Thyroid gland (tissue), 4 donors: ENCODE results near the gene RBL2. TPM values are rescaled to one million over a fixed set of nuclear protein-coding genes. Genes with fewer than 3 reads are reported as not detected.
A peak's percentile ranks its signal among the peaks of the same experiment; 100 is the strongest.

Experiments
- DNase-seq, 2 donors: peaks; one replicate each; pipeline ENCODE4 v3.0.0-alpha.2; 2019
- H3K27ac ChIP-seq, 3 donors: fragments of 200-600 bp; sonication (generic); 1 replicate in 2 of 3; 2 replicates in 1 of 3; pipeline ENCODE4 v1.5.1; 2016 to 2019; ENCODE audit warnings: mild to moderate bottlenecking in 1 of 3, moderate library complexity in 1 of 3
- H3K27me3 ChIP-seq: fragments of 200-600 bp; sonication (generic); one replicate; pipeline ENCODE4 v1.5.1; 2019
- H3K36me3 ChIP-seq, 2 donors: fragments of 200-600 bp; sonication (generic); one replicate each; pipeline ENCODE4 v1.5.1; 2016 to 2019
- H3K4me1 ChIP-seq, 2 donors: fragments of 200-600 bp; sonication (generic); one replicate each; pipeline ENCODE4 v1.5.1; 2017 to 2019
- H3K4me3 ChIP-seq, 3 donors: fragments of 200-600 bp; sonication (generic); replicated peaks in 1 of 3; 1 replicate in 2 of 3; 2 replicates in 1 of 3; pipeline ENCODE4 v1.5.1; 2016; ENCODE audit warnings: mild to moderate bottlenecking in 1 of 3
- H3K9me3 ChIP-seq: fragments of 200-600 bp; sonication (generic); one replicate; pipeline ENCODE4 v1.5.1; 2017
- CTCF ChIP-seq, 6 experiments: fragments of 200-600 bp in 3 of 6; fragments of 450-650 bp in 3 of 6; sonication (generic) in 3 of 6; IDR thresholded peaks; one replicate each; pipeline ENCODE4 v1.5.1; 2016 to 2019; ENCODE audit warnings: antibody characterized with exemption in 6 of 6, mild to moderate bottlenecking in 2 of 6, inconsistent platforms in 1 of 6, moderate library complexity in 1 of 6
- POLR2A ChIP-seq, 2 donors: fragments of 450-650 bp; IDR thresholded peaks; one replicate each; pipeline ENCODE4 v1.6.1; 2017; ENCODE audit warnings: antibody characterized with exemption in 2 of 2, mild to moderate bottlenecking in 2 of 2, moderate library complexity in 1 of 2
- WGBS, 2 donors: methylation state at CpG; one replicate each; pipeline ENCODE4 v1.1.5; 2017; 5-methylcytosine and 5-hydroxymethylcytosine counted together
- intact Hi-C: fragments of 100-400 bp; cut with DNase I; formaldehyde crosslinking; loops from one replicate; pipeline ENCODE4 v1.15.1; 2023
- total RNA-seq, 4 donors: library from RNA; depleted of rRNA; stranded (reverse); fragments of >200 nt; gene quantifications; one replicate each; pipeline ENCODE4 v1.2.3, GENCODE V29; 2016

The RBL2 gene
- total RNA-seq, 4 donors from 2014 or later = 110 to 166 (median 145) TPM

GRCh38 chr16:53517851-53518250, 83.6 kb downstream of the RBL2 start:
- H3K27ac ChIP-seq = peak overlapping the region in 2 of 3 donors; percentile 10 to 13
- no peak for DNase-seq
- H3K4me1 ChIP-seq = no peaks in the 10 kb centered on the region
- WGBS, 2 donors = 80 to 91% methylated on average over 4 of the region's 4 CpGs
- intact Hi-C loops = no loop called here
- no peaks in the 10 kb centered on the region for H3K27me3 ChIP-seq
- no peak for TF ChIP-seq POLR2A (IDR thresholded peaks at IDR 0.05)
- no peak for TF ChIP-seq CTCF (IDR thresholded peaks at IDR 0.05)
- H3K4me3 ChIP-seq = no peak overlapping the region
- no peaks in the 10 kb centered on the region for H3K9me3 ChIP-seq
- no peaks in the 10 kb centered on the region for H3K36me3 ChIP-seq

GRCh38 chr16:53518550-53519416, 84.5 kb downstream of the RBL2 start:
- Histone ChIP-seq H3K4me1 (no peaks in the 10 kb centered on the region), H3K9me3 (no peaks in the 10 kb centered on the region), H3K4me3 (no peak overlapping the region), H3K27ac (peak overlapping the region in 2 of 3 donors; percentile 59 to 60), H3K27me3 (no peaks in the 10 kb centered on the region), H3K36me3 (no peaks in the 10 kb centered on the region)
- TF ChIP-seq POLR2A (IDR thresholded peaks at IDR 0.05) = no peak
- no peak for TF ChIP-seq CTCF (IDR thresholded peaks at IDR 0.05)
- WGBS, 2 donors = 63 to 69% methylated on average over 19 of the region's 19 CpGs
- intact Hi-C loops = no loop called here
- peak in 1 of 2 donors; percentile 21 for DNase-seq

- no peak for DNase-seq
- Histone ChIP-seq H3K27me3 (no peaks in the 10 kb centered on the region), H3K4me1 (no peaks in the 10 kb centered on the region), H3K27ac (peak overlapping the region in 2 of 3 donors; percentile 59 to 60), H3K9me3 (no peaks in the 10 kb centered on the region), H3K4me3 (no peak overlapping the region), H3K36me3 (no peaks in the 10 kb centered on the region)
- intact Hi-C loops = no loop called here
- WGBS, 2 donors = 89 to 94% methylated on average over 8 of the region's 8 CpGs
- TF ChIP-seq POLR2A (IDR thresholded peaks at IDR 0.05) (no peak), CTCF (IDR thresholded peaks at IDR 0.05) (no peak)
Observed at GRCh38 chr16:53519417-53520091, 85.3 kb downstream of the RBL2 start.

GRCh38 chr16:53523126-53523804, 89.0 kb downstream of the RBL2 start:
- TF ChIP-seq POLR2A (IDR thresholded peaks at IDR 0.05) (no peak), CTCF (IDR thresholded peaks at IDR 0.05) (no peak)
- Histone ChIP-seq H3K9me3 (no peaks in the 10 kb centered on the region), H3K27ac (no peak overlapping the region), H3K27me3 (no peaks in the 10 kb centered on the region), H3K4me1 (no peaks in the 10 kb centered on the region), H3K36me3 (no peaks in the 10 kb centered on the region), H3K4me3 (no peak overlapping the region)
- WGBS, 2 donors = 92 to 95% methylated on average over 21 of the region's 21 CpGs
- no peak for DNase-seq
- intact Hi-C loops = no loop called here
